C4-2B (cell line): ENCODE results near the gene BLVRB.

Experiments
- H3K27ac ChIP-seq: fragments of 450-650 bp; 2 replicates; pipeline ENCODE4 v1.5.1; 2017
- CTCF ChIP-seq: fragments of 450-650 bp; conservative IDR thresholded peaks from 2 replicates; pipeline ENCODE4 v1.5.1; 2017; ENCODE audit warnings: mild to moderate bottlenecking
- ZFX ChIP-seq: fragments of 450-650 bp; IDR thresholded peaks from 2 replicates; pipeline ENCODE4 v1.6.1; 2017

Gene BLVRB

GRCh38 chr19:40465557-40466218 is at the start of gene BLVRB:
Gene BLVRB (minus strand): TSS chr19:40465745. CDS start chr19:40465688, 57 bp downstream.
- TF ChIP-seq CTCF: no peak
- TF ChIP-seq ZFX: no peak; the same call in 1 of the 2 replicates
- H3K27ac ChIP-seq: peak within 1 kb of the TSS; percentile 90

DNA sequence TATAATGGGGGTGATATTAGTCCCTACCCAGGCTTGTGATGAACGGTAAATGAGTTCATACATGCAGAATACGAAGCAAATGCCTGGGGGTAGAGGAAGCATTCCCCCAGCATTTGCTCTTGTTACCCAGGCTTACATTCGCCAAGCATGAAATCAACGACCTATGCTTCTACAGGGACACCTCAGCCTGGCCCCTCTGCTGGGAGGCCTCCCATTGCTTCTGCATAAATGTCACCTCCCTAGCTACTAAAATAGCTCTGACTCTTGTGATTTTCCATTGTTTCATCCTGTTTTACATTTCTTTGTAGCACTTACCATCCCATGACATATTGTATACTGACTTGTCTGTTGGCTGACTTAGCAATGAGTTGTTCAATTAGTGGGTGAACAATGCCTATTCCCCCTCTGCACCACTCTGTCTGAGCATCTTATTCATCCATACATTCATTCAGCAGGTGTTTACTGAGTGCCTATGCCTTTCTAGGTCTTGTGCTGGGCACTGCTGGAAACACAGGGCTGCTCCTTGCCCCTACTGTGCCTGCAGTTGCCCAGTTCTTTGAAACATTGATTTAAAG is 48.3 kb upstream of the BLVRB start:
- no peak for TF ChIP-seq ZFX
- TF ChIP-seq CTCF: no peak
- no peak overlapping the region for H3K27ac ChIP-seq

- TF ChIP-seq CTCF: no peak
- TF ChIP-seq ZFX: no peak
- H3K27ac ChIP-seq: no peak overlapping the region
These were observed 47.8 kb upstream of the BLVRB start for GRCh38 chr19:40513345-40513678.

DNA sequence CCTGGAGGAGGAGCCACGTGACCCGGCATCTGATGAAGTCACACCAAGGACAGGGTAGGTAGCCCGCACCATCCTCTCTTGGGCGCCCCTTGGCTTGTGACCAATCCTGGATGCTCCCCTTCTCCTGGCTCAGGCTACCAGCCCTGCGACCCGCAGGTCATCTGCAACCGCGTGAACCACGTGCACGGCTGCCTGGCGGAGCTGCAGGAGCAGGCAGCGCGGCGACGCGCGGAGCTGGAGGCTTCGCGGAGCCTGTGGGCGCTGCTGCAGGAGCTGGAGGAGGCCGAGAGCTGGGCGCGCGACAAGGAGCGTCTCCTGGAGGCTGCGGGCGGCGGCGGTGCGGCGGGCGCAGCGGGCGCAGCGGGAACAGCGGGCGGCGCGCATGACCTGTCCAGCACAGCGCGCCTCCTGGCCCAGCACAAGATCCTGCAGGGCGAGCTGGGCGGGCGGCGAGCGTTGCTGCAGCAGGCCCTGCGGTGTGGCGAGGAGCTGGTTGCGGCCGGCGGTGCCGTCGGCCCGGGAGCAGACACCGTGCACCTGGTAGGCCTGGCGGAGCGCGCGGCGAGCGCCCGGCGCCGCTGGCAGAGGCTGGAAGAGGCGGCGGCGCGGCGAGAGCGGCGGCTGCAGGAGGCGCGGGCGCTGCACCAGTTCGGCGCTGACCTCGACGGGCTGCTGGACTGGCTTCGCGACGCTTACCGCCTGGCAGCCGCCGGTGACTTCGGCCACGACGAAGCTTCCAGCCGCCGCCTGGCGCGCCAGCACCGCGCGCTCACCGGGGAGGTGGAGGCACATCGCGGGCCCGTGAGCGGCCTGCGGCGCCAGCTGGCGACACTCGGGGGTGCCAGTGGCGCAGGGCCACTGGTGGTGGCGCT is 47.2 kb upstream of the BLVRB start:
- no peak for TF ChIP-seq ZFX
- TF ChIP-seq CTCF: no peak
- no peak overlapping the region for H3K27ac ChIP-seq

DNA sequence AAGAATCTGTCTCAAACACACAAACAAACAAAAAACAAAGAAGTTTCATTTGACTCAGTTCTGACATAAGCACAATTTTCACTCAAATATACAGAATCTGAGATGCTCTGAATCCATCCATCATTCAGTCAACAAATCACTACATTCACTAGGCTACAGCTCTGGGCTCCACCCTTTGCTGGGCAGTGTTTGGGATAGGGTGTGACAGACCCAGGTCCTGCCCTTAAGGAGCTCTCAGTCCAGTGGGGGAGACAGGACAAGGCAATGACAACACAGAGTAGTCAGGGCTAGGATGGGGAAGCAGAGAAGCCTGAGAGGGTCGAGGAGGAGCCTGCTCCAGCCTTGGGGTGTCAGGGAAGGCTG is 46.5 kb upstream of the BLVRB start:
- no peak overlapping the region for H3K27ac ChIP-seq
- TF ChIP-seq CTCF (no peak), ZFX (no peak)

DNA sequence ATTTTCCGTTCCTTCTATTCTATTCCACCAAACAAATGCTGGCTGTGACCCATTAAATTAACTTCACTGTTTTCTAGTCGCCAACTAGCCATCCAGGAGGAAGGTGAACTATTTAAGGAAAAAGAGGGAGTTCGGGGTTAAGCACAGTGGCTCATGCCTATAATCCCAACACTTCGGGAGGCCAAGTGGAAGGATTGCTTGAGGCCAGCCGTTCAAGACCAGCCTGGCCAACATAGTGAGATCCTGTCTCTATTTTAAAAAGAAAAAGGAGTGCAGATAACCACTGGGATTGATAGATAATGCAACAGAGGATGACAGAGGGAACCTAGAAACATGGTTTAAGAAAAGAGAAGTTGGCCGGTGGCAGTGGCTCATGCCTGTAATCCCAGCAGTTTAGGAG is 45.9 kb upstream of the BLVRB start:
- H3K27ac ChIP-seq: no peak overlapping the region
- TF ChIP-seq ZFX: no peak
- no peak for TF ChIP-seq CTCF

DNA sequence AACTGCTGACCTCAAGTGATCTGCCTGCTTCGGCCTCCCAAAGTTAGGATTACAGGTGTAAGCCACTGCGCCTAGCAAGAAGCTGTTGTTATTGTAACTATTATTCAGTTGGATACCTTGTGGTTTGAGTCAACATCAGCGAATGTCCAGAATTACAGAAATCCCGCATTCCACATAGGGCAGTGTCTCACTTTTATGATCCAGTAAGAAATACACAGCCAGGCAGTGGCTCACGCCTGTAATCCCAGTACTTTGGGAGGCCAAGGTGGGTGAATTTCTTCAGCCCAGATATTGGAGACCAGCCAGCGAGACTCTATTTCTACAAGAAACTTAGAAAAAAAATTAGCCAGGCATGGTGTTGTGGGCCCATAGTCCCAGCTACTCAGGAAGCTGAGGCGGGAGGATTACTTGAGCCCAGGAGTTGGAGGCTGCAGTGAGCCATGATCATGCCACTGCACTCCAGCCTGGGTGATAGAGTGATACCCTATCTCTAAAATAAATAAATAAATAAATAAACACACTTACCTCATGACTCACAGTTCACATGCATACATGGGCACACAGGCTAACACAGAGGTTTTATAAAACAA is 45.1 kb upstream of the BLVRB start:
- no peak for TF ChIP-seq CTCF
- no peak for TF ChIP-seq ZFX

More for the DNA sequence above, 45.1 kb upstream of the BLVRB start:
- no peak overlapping the region for H3K27ac ChIP-seq
